ENCODE measurements around the gene NOP16.

GRCh38 chr5:176365351-176366231 lies 22.8 kb downstream of the NOP16 start, which contains the start of gene ARL10:
- TF ChIP-seq CTCF (IDR thresholded peaks at IDR 0.05; ENCODE audit: poor library complexity): no peak
- no peak for TF ChIP-seq EZH2 (IDR thresholded peaks at IDR 0.05; ENCODE audit: borderline replicate concordance)
- TF ChIP-seq EZH2phosphoT487 (IDR thresholded peaks at IDR 0.05; ENCODE audit: low read depth, severe bottlenecking, unreplicated experiment): no peak
